K562 (cell line): Measurements from ENCODE around the gene TM9SF3. TPM values are rescaled to one million over a fixed set of nuclear protein-coding genes. Genes with fewer than 3 reads are reported as not detected.
"Not testable (repeated sequence)": the region's sequence is repeated elsewhere in the genome, so short reads cannot be mapped to it uniquely, and the experiment has no call there.

ENCODE experiments used
- ATAC-seq: fragments of 200-7000 bp; cut with Tn5 transposase; 3 replicates; pipeline ENCODE4 v1.9.1; 2020; ENCODE audit warnings: moderate library complexity
- BruUV-seq: library from RNA; stranded (reverse); fragments of 400-500 nt; replicated peaks from 2 replicates; lab custom pipeline; 2021; lab: Mats Ljungman, UMichigan
- CTCF ChIA-PET: fragments of 300-600 bp; formaldehyde crosslinking; extraction: SDS; loops from one replicate; lab custom pipeline; 2021; ENCODE audit warnings: low intra/inter-chr PET ratio; lab: Yijun Ruan, JAX
- POLR2A ChIA-PET: fragments of 300-600, 350-650 bp; sonication (Branson Sonifier 250); formaldehyde crosslinking; extraction: SDS; loops from one replicate; lab custom pipeline; 2021; ENCODE audit warnings: antibody characterized with exemption, inconsistent platforms; lab: Yijun Ruan, JAX
- DNase-seq, 4 experiments: peaks; one replicate each; pipeline versions ENCODE4 v3.0.0 to v3.0.0-alpha.2; 2011 to 2018; ENCODE audit warnings: low spot score in 3 of 4, mixed read lengths in 3 of 4; ENCODE audit errors: extremely low read depth in 1 of 4
- FAIRE-seq: peaks from 2 replicates; lab custom pipeline; 2011; peaks lifted over from hg19 to GRCh38; lab: Jason Lieb, UNC
- H2AFZ ChIP-seq: 2 replicates; pipeline ENCODE4 v1.6.0; 2011; ENCODE audit warnings: low read depth, low read length, control low read depth, inconsistent platforms
- H3K27ac ChIP-seq: fragments of 200-600 bp; 3 replicates; pipeline ENCODE4 v1.8.0; 2011; ENCODE audit warnings: low read depth, mild to moderate bottlenecking, control low read depth, inconsistent platforms, low read length, moderate library complexity, mixed read lengths; ENCODE audit errors: extremely low read depth
- H3K27me3 ChIP-seq, 2 experiments: fragments of 300-600 bp in 1 of 2; 2 replicates in 1 of 2; 3 replicates in 1 of 2; pipeline versions ENCODE4 v1.6.0 to v1.8.0; 2011; ENCODE audit warnings: inconsistent platforms in 2 of 2, low read length in 2 of 2, mild to moderate bottlenecking in 1 of 2, mixed read lengths in 1 of 2, moderate library complexity in 1 of 2; ENCODE audit not compliant: control insufficient read depth in 2 of 2, insufficient read depth in 2 of 2
- H3K36me3 ChIP-seq: fragments of 300-600 bp; 3 replicates; pipeline ENCODE4 v1.8.0; 2011; ENCODE audit warnings: mild to moderate bottlenecking, low read length, inconsistent platforms; ENCODE audit not compliant: control insufficient read depth, insufficient read depth
- H3K4me1 ChIP-seq, 2 experiments: fragments of 200-600 bp in 1 of 2; replicated peaks in 1 of 2; 2 replicates in 1 of 2; 3 replicates in 1 of 2; pipeline versions ENCODE4 v1.5.1 to v1.8.0; 2011; ENCODE audit warnings: inconsistent platforms in 2 of 2, low read length in 2 of 2, mild to moderate bottlenecking in 1 of 2, mixed read lengths in 1 of 2, moderate library complexity in 1 of 2; ENCODE audit not compliant: control insufficient read depth in 2 of 2, insufficient read depth in 2 of 2
- H3K4me2 ChIP-seq: 2 replicates; pipeline ENCODE4 v1.6.1; 2011; ENCODE audit warnings: low read length, control low read depth, inconsistent platforms, mixed read lengths; ENCODE audit not compliant: insufficient read depth
- H3K4me3 ChIP-seq: fragments of 200-600 bp; sonication (generic), shearing (Covaris generic); 2 replicates; pipeline ENCODE4 v1.5.1; 2016; ENCODE audit warnings: control low read depth, inconsistent platforms
- H3K79me2 ChIP-seq: fragments of 200-600 bp; 3 replicates; pipeline ENCODE4 v1.8.0; 2011; ENCODE audit warnings: low read length, inconsistent platforms; ENCODE audit not compliant: control insufficient read depth, insufficient read depth
- H3K9ac ChIP-seq, 2 experiments: 2 replicates each; pipeline versions ENCODE4 v1.6.0 to v1.6.1; 2011; ENCODE audit warnings: low read depth in 2 of 2, low read length in 2 of 2, control low read depth in 1 of 2, inconsistent platforms in 1 of 2, mild to moderate bottlenecking in 1 of 2, mixed read lengths in 1 of 2; ENCODE audit not compliant: insufficient read depth in 1 of 2
- H3K9me1 ChIP-seq: one replicate; pipeline ENCODE4 v1.6.0; 2011; ENCODE audit warnings: inconsistent platforms, mild to moderate bottlenecking, low read length, moderate library complexity; ENCODE audit not compliant: control insufficient read depth, insufficient read depth
- H3K9me3 ChIP-seq: replicated peaks from 2 replicates; pipeline ENCODE4 v1.5.1; 2011; ENCODE audit warnings: low read depth, low read length, inconsistent platforms; ENCODE audit not compliant: control insufficient read depth, insufficient read depth
- H4K20me1 ChIP-seq: replicated peaks from 2 replicates; pipeline ENCODE4 v1.6.1; 2011; ENCODE audit warnings: low read length, inconsistent platforms, mixed read lengths; ENCODE audit not compliant: control insufficient read depth, insufficient read depth
- E2F5 ChIP-seq: sonication (generic); formaldehyde crosslinking; IDR thresholded peaks from 2 replicates; pipeline ENCODE4 v1.8.0; 2022; ENCODE audit warnings: mild to moderate bottlenecking, missing genetic modification reagents
- ETV6 ChIP-seq, 3 experiments: fragments of 150-350 bp in 1 of 3; sonication (generic) in 1 of 3; formaldehyde crosslinking in 1 of 3; IDR thresholded peaks; 2 replicates each; pipeline versions ENCODE4 v1.6.1 to v1.8.0; 2014 to 2022; ENCODE audit warnings: borderline replicate concordance in 2 of 3, low read depth in 2 of 3, antibody characterized with exemption in 1 of 3, low read length in 1 of 3, mild to moderate bottlenecking in 1 of 3, missing genetic modification reagents in 1 of 3
- HDAC2 ChIP-seq: fragments of 450-650 bp; IDR thresholded peaks from 2 replicates; pipeline ENCODE4 v1.6.1; 2016; ENCODE audit warnings: mild to moderate bottlenecking
- RCOR1 ChIP-seq, 2 experiments: IDR thresholded peaks; 2 replicates each; pipeline ENCODE4 v1.6.1; 2012; ENCODE audit warnings: low read depth in 2 of 2, low read length in 2 of 2, borderline replicate concordance in 1 of 2, improper control_type of control experiment in 1 of 2
- THRAP3 ChIP-seq: fragments of 450-650 bp; IDR thresholded peaks from 2 replicates; pipeline ENCODE4 v1.6.1; 2016; ENCODE audit warnings: mild to moderate bottlenecking, inconsistent platforms, borderline replicate concordance
- ZNF12 ChIP-seq: sonication (generic); formaldehyde crosslinking; IDR thresholded peaks from 2 replicates; pipeline ENCODE4 v1.4.0; 2020; ENCODE audit warnings: mild to moderate bottlenecking, missing genetic modification reagents
- ZNF146 ChIP-seq: IDR thresholded peaks from one replicate; pipeline ENCODE4 v1.6.1; 2018; ENCODE audit warnings: missing compliant biosample characterization; ENCODE audit not compliant: unreplicated experiment
- ZNF655 ChIP-seq: fragments of 250-450 bp; sonication (Bioruptor Pico); IDR thresholded peaks from 2 replicates; pipeline ENCODE4 v1.5.0; 2021
- WGBS: fragments of 100-300 bp; shearing (Covaris generic); methylation state at CpG from one replicate; pipeline ENCODE4 v1.1.6; 2016; ENCODE audit warnings: low coverage, mixed read lengths; ENCODE audit not compliant: insufficient coverage; ENCODE audit errors: missing lambda C conversion rate; 5-methylcytosine and 5-hydroxymethylcytosine counted together
- in situ Hi-C: fragments of 300-500 bp; cut with MboI; formaldehyde crosslinking; loops from 4 replicates; pipeline ENCODE4 v1.15.0; 2018; ENCODE audit warnings: inconsistent platforms, mixed read lengths
- intact Hi-C: fragments of 100-400 bp; cut with micrococcal nuclease; formaldehyde crosslinking; loops from 2 replicates; pipeline ENCODE4 v1.14.2; 2022
- polyA plus RNA-seq, 8 experiments: library from polyadenylated mRNA; depleted of rRNA in 4 of 8; stranded (reverse) in 5 of 8; unstranded in 3 of 8; fragments of >200 nt; fragmentation: Nextera tagmentation in 2 of 8; fragmentation: Illumina TruSeq in 1 of 8; extraction: Ambion mirVana in 2 of 8; extraction: Trizol in 1 of 8; gene quantifications; 2 replicates each; pipeline versions ENCODE4 v1.2.1 to v1.2.3, GENCODE V29; 2011 to 2014; ENCODE audit warnings: inconsistent platforms in 1 of 8, missing spikeins in 1 of 8
- total RNA-seq, 7 experiments: library from RNA; depleted of rRNA in 6 of 7; stranded (reverse); fragments of >200 nt in 6 of 7; fragmentation: Illumina TruSeq in 2 of 7; extraction: Trizol in 2 of 7; gene quantifications; 2 replicates each; pipeline versions ENCODE4 v1.2.1 to v1.2.3, GENCODE V29; 2011 to 2021; ENCODE audit warnings: low replicate concordance in 1 of 7

The TM9SF3 gene
- total and polyA plus RNA-seq, 9 of the 15 experiments (the other 6 are each of a cell fraction or from before 2014, with no cell fraction given), result 16.1 to 63.1 (median 34.9) TPM

GRCh38 chr10:96574564-96574963, 12.2 kb downstream of the TM9SF3 start:
- not testable (repeated sequence) for BruUV-seq, H4K20me1 ChIP-seq

GRCh38 chr10:96573036-96573435, 13.8 kb downstream of the TM9SF3 start:
- no peaks in the 10 kb centered on the region for H3K9me3 ChIP-seq
- intact Hi-C loops (no loop called here), in situ Hi-C loops (no loop called here)
- CTCF ChIA-PET, result no interaction called here
- peaks cover 95% of the 10 kb centered on the region for H3K79me2 ChIP-seq
- TF ChIP-seq E2F5 (CRISPR knock-in tag) (no peak), HDAC2 (no peak), ETV6 (IDR thresholded peaks at IDR 0.05; ENCODE audit: borderline replicate concordance in 1 of 2, low read depth in 2 of 2, low read length in 1 of 2) (no peak), ETV6 (CRISPR knock-in tag; IDR thresholded peaks at IDR 0.05; ENCODE audit: borderline replicate concordance) (no peak), THRAP3 (no peak), ZNF655 (CRISPR knock-in tag) (no peak), ZNF12 (no peak), RCOR1 (IDR thresholded peaks at IDR 0.05; ENCODE audit: borderline replicate concordance in 1 of 2, low read depth in 2 of 2, low read length in 2 of 2) (no peak)
- FAIRE-seq (no peak), ATAC-seq (no peak), DNase-seq (no peak)
- peaks cover 8% of the 10 kb centered on the region for H4K20me1 ChIP-seq
- no peaks in the 10 kb centered on the region for H3K9me1 ChIP-seq
- no peaks in the 10 kb centered on the region for H3K27me3 ChIP-seq
- POLR2A ChIA-PET, result interaction anchor here (1.4 kb wide), 1 partner anchor 10 kb away, joined by 4 read pairs; no protein-coding TSS in a partner anchor
- no peaks in the 10 kb centered on the region; a peak in 3 of 5 replicates for H3K4me1 ChIP-seq
- H3K27ac ChIP-seq, result no peak overlapping the region
- no peak overlapping the region for H3K9ac ChIP-seq
- no peak overlapping the region for H3K4me2 ChIP-seq
- 69% methylated on average over 5 of the region's 5 CpGs for WGBS
- no TSS peak for BruUV-seq
- H3K4me3 ChIP-seq, result no peak overlapping the region
- peaks cover 46% of the 10 kb centered on the region for H3K36me3 ChIP-seq
- H2AFZ ChIP-seq, result no peak overlapping the region

More at GRCh38 chr10:96574564-96574963, 12.2 kb downstream of the TM9SF3 start:
- ATAC-seq, H2AFZ ChIP-seq, CTCF ChIA-PET, H3K4me1 ChIP-seq, H3K9ac ChIP-seq, H3K4me2 ChIP-seq, H3K27ac ChIP-seq, in situ Hi-C loops, intact Hi-C loops, H3K9me3 ChIP-seq, FAIRE-seq, H3K9me1 ChIP-seq, H3K27me3 ChIP-seq, H3K4me3 ChIP-seq, DNase-seq: not testable (repeated sequence)
- H3K36me3 ChIP-seq, result peaks cover 35% of the 10 kb centered on the region
- H3K79me2 ChIP-seq, result peaks cover 95% of the 10 kb centered on the region
- WGBS, result 73% methylated on average over 1 of the region's 2 CpGs
- peak; percentile 33 for TF ChIP-seq ZNF146 (CRISPR knock-in tag)
- POLR2A ChIA-PET, result interaction anchor here (0.6 kb wide), 1 partner anchor 610 kb away, joined by 3 read pairs; no protein-coding TSS in a partner anchor
